ENCODE data around the gene IFFO2.

Gene IFFO2

GRCh38 chr1:18970762-18971161, 14.3 kb upstream of the IFFO2 start:
- DNase-seq = no peak

- DNase-seq = no peak
Measured at GRCh38 chr1:18970358-18970757, 13.9 kb upstream of the IFFO2 start.

- DNase-seq = no peak
Measured at GRCh38 chr1:18967066-18967690, 10.7 kb upstream of the IFFO2 start.

- no peak for DNase-seq
Measured at GRCh38 chr1:18965206-18966173, 9.0 kb upstream of the IFFO2 start.

- no peak for DNase-seq
Measured at GRCh38 chr1:18963968-18964367, 7.5 kb upstream of the IFFO2 start.

GRCh38 chr1:18962855-18963737, 6.6 kb upstream of the IFFO2 start:
- no peak for DNase-seq

- DNase-seq = no peak
Measured at GRCh38 chr1:18962121-18962721, 5.7 kb upstream of the IFFO2 start.

GRCh38 chr1:18960821-18961220, 4.3 kb upstream of the IFFO2 start:
- DNase-seq = no peak

GRCh38 chr1:18960409-18960808, 3.9 kb upstream of the IFFO2 start:
- no peak for DNase-seq

GRCh38 chr1:18959591-18959990, 3.1 kb upstream of the IFFO2 start:
- no peak for DNase-seq

GRCh38 chr1:18957532-18958300, 1.2 kb upstream of the IFFO2 start:
- DNase-seq = no peak

GRCh38 chr1:18957136-18957521, 653 bp upstream of the IFFO2 start:
- no peak for DNase-seq

GRCh38 chr1:18955441-18956192, 859 bp downstream of the IFFO2 start:
- peak; percentile 71 for DNase-seq

GRCh38 chr1:18955131-18955440, 1.4 kb downstream of the IFFO2 start:
- DNase-seq = peak; percentile 15

GRCh38 chr1:18954270-18955071, 2.0 kb downstream of the IFFO2 start:
- DNase-seq = no peak

- DNase-seq = no peak
Measured at GRCh38 chr1:18953731-18954231, 2.7 kb downstream of the IFFO2 start.

GRCh38 chr1:18951818-18952391, 4.6 kb downstream of the IFFO2 start:
- no peak for DNase-seq

- DNase-seq = no peak
Measured at GRCh38 chr1:18951416-18951815, 5.1 kb downstream of the IFFO2 start.

- DNase-seq = no peak
Measured at GRCh38 chr1:18950401-18951026, 6.0 kb downstream of the IFFO2 start.

Data from RPMI8226 (cell line).